AG10803 (cell line): ENCODE results near the gene IL12RB2.

Experiments
- DNase-seq: peaks from one replicate; pipeline ENCODE4 v3.0.0; 2010; ENCODE audit warnings: low read depth
- H3K4me3 ChIP-seq: 2 replicates; pipeline ENCODE4 v1.5.1; 2011; ENCODE audit warnings: mild to moderate bottlenecking, low read length, control low read depth
- TF ChIP-seq, protein P1 (sequence below): conservative IDR thresholded peaks from 2 replicates; pipeline ENCODE4 v1.5.1; 2011; ENCODE audit warnings: mild to moderate bottlenecking, low read length, control low read depth, inconsistent platforms

IL12RB2 gene

GRCh38 chr1:67323087-67323486 lies 15.4 kb downstream of the IL12RB2 start:
- TF ChIP-seq, protein P1, sequence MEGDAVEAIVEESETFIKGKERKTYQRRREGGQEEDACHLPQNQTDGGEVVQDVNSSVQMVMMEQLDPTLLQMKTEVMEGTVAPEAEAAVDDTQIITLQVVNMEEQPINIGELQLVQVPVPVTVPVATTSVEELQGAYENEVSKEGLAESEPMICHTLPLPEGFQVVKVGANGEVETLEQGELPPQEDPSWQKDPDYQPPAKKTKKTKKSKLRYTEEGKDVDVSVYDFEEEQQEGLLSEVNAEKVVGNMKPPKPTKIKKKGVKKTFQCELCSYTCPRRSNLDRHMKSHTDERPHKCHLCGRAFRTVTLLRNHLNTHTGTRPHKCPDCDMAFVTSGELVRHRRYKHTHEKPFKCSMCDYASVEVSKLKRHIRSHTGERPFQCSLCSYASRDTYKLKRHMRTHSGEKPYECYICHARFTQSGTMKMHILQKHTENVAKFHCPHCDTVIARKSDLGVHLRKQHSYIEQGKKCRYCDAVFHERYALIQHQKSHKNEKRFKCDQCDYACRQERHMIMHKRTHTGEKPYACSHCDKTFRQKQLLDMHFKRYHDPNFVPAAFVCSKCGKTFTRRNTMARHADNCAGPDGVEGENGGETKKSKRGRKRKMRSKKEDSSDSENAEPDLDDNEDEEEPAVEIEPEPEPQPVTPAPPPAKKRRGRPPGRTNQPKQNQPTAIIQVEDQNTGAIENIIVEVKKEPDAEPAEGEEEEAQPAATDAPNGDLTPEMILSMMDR, result no peak
- no peak overlapping the region for H3K4me3 ChIP-seq
- no peak for DNase-seq

DNA sequence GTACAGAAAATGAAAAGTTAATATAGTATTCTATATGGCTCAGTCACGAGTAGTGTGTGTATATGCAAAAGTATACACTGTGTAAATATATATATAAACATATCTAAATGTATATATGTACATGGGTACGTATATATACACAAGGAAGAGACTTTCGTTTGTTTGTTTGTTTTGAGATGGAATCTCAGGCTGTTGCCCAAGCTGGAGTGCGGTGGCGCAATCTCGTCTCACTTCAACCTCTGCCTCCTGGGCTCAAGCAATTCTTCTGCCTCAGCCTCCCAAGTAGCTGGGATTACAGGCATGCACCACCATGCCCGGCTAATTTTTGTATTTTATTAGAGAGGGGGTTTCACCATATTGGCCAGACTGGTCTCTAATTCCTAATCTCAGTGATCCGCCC lies 16.4 kb downstream of the IL12RB2 start:
- TF ChIP-seq, protein P1, result no peak
- no peak for DNase-seq
- no peak overlapping the region for H3K4me3 ChIP-seq

GRCh38 chr1:67327864-67328466 lies 20.3 kb downstream of the IL12RB2 start:
- no peak for DNase-seq
- no peak overlapping the region for H3K4me3 ChIP-seq
- TF ChIP-seq, protein P1, result no peak

DNA sequence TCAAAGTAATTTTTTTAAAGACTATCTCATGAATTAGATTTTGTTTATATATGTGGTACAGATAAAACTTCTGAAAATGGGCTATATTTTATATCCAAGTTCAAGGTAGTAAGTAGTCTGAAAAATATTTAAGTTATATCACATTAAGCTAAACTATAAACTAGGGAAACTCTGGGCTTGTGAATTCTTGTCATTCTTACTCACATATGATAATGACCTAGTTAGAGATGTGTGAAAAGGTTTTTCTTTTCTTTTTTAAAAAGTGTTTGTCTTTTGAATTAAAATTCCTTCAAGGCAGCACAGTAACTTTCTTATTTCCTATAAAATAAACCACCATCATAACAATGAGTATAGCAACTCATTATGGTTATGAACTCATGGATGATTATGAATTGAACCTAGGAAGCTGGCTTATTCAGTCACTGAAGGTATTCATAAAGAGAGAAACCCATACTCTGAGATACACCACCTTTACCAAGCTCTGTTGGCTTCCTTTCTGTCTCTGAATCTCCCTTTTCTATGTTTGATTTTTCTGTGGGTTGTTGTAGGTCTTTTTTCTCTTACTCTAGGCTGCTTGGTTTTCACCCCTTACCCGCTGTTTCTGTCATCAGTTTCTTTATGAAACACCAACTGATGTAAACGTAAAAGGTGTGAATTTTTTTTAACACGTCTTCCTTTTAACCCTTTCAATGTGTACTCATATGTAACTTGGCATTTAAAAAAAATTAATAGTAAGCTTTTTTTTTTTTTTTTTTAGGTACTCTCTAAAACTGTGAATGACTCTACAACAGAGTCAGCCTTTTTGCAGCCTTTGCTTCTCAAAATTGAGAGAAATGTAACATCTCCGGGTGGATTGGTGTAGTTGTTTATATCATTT lies 25.2 kb downstream of the IL12RB2 start:
- no peak overlapping the region for H3K4me3 ChIP-seq
- no peak for DNase-seq
- TF ChIP-seq, protein P1, result no peak

DNA sequence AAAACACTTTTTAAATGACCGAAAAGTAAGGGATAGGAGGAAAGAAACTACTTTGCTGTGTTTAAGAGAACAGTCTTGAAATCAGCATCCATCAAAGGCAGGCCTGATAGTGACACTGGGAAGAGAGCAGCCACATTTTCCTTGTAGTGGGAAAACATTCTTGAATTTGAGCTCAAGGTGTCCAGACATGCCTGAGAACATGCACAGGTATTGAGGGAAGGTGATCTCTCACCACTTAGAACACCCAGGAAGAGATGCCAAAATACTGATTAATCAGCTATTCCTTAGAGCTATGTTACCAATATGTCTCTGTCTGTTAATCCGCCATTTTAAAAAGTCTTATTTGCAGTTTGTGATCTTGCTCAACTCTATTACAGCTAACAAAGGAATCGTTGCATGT lies 25.9 kb downstream of the IL12RB2 start:
- DNase-seq, result no peak
- no peak overlapping the region for H3K4me3 ChIP-seq
- TF ChIP-seq, protein P1, result no peak

DNA sequence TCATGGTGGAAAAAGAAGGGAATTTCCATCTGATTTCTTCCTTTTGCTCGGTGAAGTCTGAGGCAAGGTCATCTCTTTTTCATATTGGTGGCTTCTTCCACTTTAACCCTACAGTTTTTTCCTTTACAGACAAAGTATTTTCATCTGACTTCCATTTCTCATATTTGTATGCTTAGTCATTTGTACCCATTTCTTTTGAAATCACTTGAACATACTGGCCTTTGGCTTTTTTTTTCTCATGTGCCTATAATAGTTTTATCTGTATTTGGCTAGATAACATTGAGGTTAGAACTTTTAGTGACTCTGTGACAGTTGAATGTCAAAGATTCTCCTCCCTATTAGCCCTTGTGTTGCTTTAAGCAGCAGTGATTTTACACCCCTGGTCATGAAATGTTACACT lies 27.7 kb downstream of the IL12RB2 start:
- TF ChIP-seq, protein P1, result no peak
- no peak overlapping the region for H3K4me3 ChIP-seq
- no peak for DNase-seq

DNA sequence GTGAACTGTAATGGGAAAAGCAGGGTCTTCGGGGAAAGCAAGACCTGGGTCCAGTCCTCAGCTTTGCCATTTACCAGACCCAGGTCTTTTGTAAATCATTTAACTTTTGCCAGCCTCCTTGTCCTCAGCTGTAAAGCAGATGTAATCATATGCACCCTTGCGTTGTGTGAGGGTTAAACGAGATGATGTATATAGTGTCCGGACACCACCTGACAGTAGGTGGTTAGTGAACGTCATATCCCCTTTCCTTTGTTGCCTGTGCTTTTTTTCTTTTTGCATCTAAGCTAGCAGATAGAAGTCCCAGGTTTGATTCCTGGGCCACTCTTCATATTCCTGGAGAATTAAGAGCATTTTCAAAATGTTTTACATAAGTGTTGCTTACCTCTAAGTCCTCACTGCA lies 28.5 kb downstream of the IL12RB2 start:
- TF ChIP-seq, protein P1, result no peak
- no peak for DNase-seq
- no peak overlapping the region for H3K4me3 ChIP-seq
